Osteoblast (primary cell): Measurements from ENCODE around the gene CDH16. TPM values are rescaled to one million over a fixed set of nuclear protein-coding genes. Genes with fewer than 3 reads are reported as not detected.

Experiments
- DNase-seq: peaks from one replicate; pipeline ENCODE4 v3.0.0; 2011; ENCODE audit warnings: low spot score, mixed read lengths; ENCODE audit not compliant: insufficient read length; ENCODE audit errors: missing footprints
- H2AFZ ChIP-seq: 2 replicates; pipeline ENCODE4 v1.6.0; 2011; ENCODE audit warnings: mild to moderate bottlenecking, low read length
- H3K27ac ChIP-seq: 2 replicates; pipeline ENCODE4 v1.5.1; 2011; ENCODE audit warnings: mild to moderate bottlenecking, low read depth, low read length, moderate library complexity
- H3K27me3 ChIP-seq: 2 replicates; pipeline ENCODE4 v1.6.0; 2012; ENCODE audit warnings: mild to moderate bottlenecking, control low read depth, inconsistent platforms, low read length, moderate library complexity; ENCODE audit not compliant: insufficient read depth
- H3K36me3 ChIP-seq: 2 replicates; pipeline ENCODE4 v1.5.1; 2011; ENCODE audit warnings: mild to moderate bottlenecking, low read length, control low read depth, moderate library complexity; ENCODE audit not compliant: insufficient read depth
- H3K4me1 ChIP-seq: 2 replicates; pipeline ENCODE4 v1.5.1; 2011; ENCODE audit warnings: mild to moderate bottlenecking, low read length, control low read depth, moderate library complexity; ENCODE audit not compliant: insufficient read depth
- H3K4me2 ChIP-seq: 2 replicates; pipeline ENCODE4 v1.6.0; 2011; ENCODE audit warnings: mild to moderate bottlenecking, low read length; ENCODE audit not compliant: insufficient read depth
- H3K4me3 ChIP-seq: fragments of 200-600 bp; sonication (generic); 3 replicates; pipeline ENCODE4 v1.5.1; 2012; ENCODE audit warnings: mild to moderate bottlenecking, low read length, inconsistent platforms; ENCODE audit not compliant: insufficient read depth
- H3K79me2 ChIP-seq: 2 replicates; pipeline ENCODE4 v1.6.0; 2012; ENCODE audit warnings: mild to moderate bottlenecking, low read length, control low read depth, inconsistent platforms; ENCODE audit not compliant: insufficient read depth
- H3K9me3 ChIP-seq: 2 replicates; pipeline ENCODE4 v1.5.1; 2011; ENCODE audit warnings: low read depth, low read length, control low read depth
- H4K20me1 ChIP-seq: 2 replicates; pipeline ENCODE4 v1.6.0; 2012; ENCODE audit warnings: mild to moderate bottlenecking, low read length, control low read depth; ENCODE audit not compliant: insufficient read depth
- total RNA-seq: library from RNA; depleted of rRNA; stranded (reverse); fragments of >200 nt; gene quantifications from 2 replicates; pipeline ENCODE4 v1.2.3, GENCODE V29; 2012
- TF ChIP-seq, protein P1 (sequence below): IDR thresholded peaks from 2 replicates; pipeline ENCODE4 v1.5.1; 2011; ENCODE audit warnings: mild to moderate bottlenecking, low read depth, low read length, moderate library complexity; ENCODE audit errors: extremely low read depth

CDH16 gene
- total RNA-seq, 1 donor, result not detected

GRCh38 chr16:66881560-66881959 is 37.1 kb downstream of the CDH16 start:
- TF ChIP-seq, protein P1, sequence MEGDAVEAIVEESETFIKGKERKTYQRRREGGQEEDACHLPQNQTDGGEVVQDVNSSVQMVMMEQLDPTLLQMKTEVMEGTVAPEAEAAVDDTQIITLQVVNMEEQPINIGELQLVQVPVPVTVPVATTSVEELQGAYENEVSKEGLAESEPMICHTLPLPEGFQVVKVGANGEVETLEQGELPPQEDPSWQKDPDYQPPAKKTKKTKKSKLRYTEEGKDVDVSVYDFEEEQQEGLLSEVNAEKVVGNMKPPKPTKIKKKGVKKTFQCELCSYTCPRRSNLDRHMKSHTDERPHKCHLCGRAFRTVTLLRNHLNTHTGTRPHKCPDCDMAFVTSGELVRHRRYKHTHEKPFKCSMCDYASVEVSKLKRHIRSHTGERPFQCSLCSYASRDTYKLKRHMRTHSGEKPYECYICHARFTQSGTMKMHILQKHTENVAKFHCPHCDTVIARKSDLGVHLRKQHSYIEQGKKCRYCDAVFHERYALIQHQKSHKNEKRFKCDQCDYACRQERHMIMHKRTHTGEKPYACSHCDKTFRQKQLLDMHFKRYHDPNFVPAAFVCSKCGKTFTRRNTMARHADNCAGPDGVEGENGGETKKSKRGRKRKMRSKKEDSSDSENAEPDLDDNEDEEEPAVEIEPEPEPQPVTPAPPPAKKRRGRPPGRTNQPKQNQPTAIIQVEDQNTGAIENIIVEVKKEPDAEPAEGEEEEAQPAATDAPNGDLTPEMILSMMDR, result no peak
- H3K4me1 ChIP-seq, result peaks cover 23% of the 10 kb centered on the region
- H3K27ac ChIP-seq, result no peak overlapping the region
- H4K20me1 ChIP-seq, result peaks cover 14% of the 10 kb centered on the region
- H3K79me2 ChIP-seq, result peaks cover 30% of the 10 kb centered on the region
- H3K27me3 ChIP-seq, result no peaks in the 10 kb centered on the region
- no peaks in the 10 kb centered on the region for H3K9me3 ChIP-seq
- H2AFZ ChIP-seq, result no peak overlapping the region
- H3K36me3 ChIP-seq, result peaks cover 20% of the 10 kb centered on the region
- H3K4me2 ChIP-seq, result peak overlapping the region; percentile 97
- H3K4me3 ChIP-seq, result peak overlapping the region; percentile 94
- no peak for DNase-seq

- peak; percentile 79 for DNase-seq
Measured at GRCh38 chr16:66881014-66881417, 37.7 kb downstream of the CDH16 start.

GRCh38 chr16:66880288-66881013 is 38.2 kb downstream of the CDH16 start, which contains the start of gene PDP2:
Gene PDP2, plus strand, starts transcription at chr16:66880515. Its CDS starts 3,770 bp downstream, at chr16:66884285.
- TF ChIP-seq, protein P1, result no peak

More at GRCh38 chr16:66881014-66881417, 37.7 kb downstream of the CDH16 start:
- Histone ChIP-seq H3K4me2 (peak overlapping the region; percentile 97), H3K4me1 (peaks cover 20% of the 10 kb centered on the region), H3K79me2 (peaks cover 30% of the 10 kb centered on the region), H3K4me3 (peak overlapping the region; percentile 94), H3K27me3 (no peaks in the 10 kb centered on the region), H3K27ac (peak overlapping the region; percentile 66), H4K20me1 (peaks cover 14% of the 10 kb centered on the region), H2AFZ (peak overlapping the region; percentile 96), H3K36me3 (peaks cover 20% of the 10 kb centered on the region), H3K9me3 (no peaks in the 10 kb centered on the region)
- TF ChIP-seq, protein P1, result no peak

DNA sequence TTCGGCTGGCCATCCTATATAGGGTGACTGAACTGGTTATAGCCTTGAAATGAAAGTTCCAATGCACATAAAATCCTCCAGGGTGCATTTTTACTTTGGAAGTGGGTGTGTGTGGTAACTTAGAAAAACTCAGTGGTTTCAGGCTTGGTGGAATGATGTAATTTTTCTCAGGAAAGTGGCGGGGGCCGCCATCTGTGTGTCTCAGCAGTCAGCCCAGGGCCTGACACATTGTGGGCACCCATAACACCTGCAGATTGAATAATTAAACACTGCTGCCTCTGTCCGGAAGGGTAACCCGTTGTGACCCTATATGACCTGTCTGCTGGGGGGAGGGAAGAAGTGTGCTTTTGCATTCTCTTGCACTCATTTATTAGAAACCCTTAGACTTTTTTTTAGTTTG is 40.6 kb downstream of the CDH16 start:
- Histone ChIP-seq H2AFZ (peak overlapping the region; percentile 56), H3K4me2 (peak overlapping the region; percentile 60), H3K36me3 (no peaks in the 10 kb centered on the region), H4K20me1 (peaks cover 3% of the 10 kb centered on the region), H3K79me2 (peaks cover 19% of the 10 kb centered on the region), H3K4me3 (peak overlapping the region; percentile 49), H3K4me1 (peaks cover 38% of the 10 kb centered on the region), H3K9me3 (no peaks in the 10 kb centered on the region), H3K27me3 (no peaks in the 10 kb centered on the region), H3K27ac (no peak overlapping the region)
- DNase-seq, result no peak
- TF ChIP-seq, protein P1, result no peak

More at GRCh38 chr16:66880288-66881013, 38.2 kb downstream of the CDH16 start, which contains the start of gene PDP2:
- no peaks in the 10 kb centered on the region for H3K27me3 ChIP-seq
- peaks cover 11% of the 10 kb centered on the region for H4K20me1 ChIP-seq
- H2AFZ ChIP-seq, result peak within 1 kb of the TSS; percentile 96
- H3K36me3 ChIP-seq, result peaks cover 16% of the 10 kb centered on the region
- H3K4me3 ChIP-seq, result peak within 1 kb of the TSS; percentile 94
- H3K27ac ChIP-seq, result peak within 1 kb of the TSS; percentile 66
- H3K79me2 ChIP-seq, result peaks cover 30% of the 10 kb centered on the region
- peak within 1 kb of the TSS; percentile 97 for H3K4me2 ChIP-seq
- no peaks in the 10 kb centered on the region for H3K9me3 ChIP-seq
- H3K4me1 ChIP-seq, result peaks cover 23% of the 10 kb centered on the region
- peak; percentile 98 for DNase-seq
